ENCODE data around the gene CHST11. TPM values are rescaled to one million over a fixed set of nuclear protein-coding genes. Genes with fewer than 3 reads are reported as not detected.

The CHST11 gene
- total and polyA plus RNA-seq, 9 donors, result 4.0 to 39.9 (median 20.1) TPM

DNA sequence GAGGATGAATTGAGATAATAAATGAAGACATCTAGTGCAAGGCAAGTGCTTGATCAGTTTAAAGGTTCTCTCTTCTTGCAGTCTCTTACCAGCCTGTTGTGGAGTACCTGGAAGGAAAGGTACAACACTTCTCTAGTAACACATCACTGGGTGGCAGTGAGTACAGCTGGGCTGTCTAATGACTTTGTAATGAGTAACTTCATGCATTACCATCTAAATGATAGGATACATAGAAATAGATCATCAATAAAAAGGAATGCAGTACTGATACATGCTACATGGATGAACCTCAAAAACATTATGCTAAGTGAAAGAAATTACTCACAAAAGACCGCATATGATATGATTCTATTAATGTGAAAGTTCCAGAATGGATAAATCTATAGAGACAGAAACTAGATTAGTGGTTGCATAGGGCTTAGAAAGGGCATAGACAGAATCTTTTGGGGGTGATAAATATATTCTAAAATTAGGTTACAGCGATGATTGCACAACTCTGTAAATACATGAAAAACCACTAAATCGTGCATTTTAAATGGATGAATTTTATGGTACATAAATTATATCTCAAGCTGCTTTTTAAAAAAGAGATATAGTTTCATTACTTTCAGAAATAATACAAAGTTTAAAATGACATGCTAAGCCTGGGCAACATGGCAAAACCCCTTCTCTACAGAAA, 224.4 kb downstream of the CHST11 start:
- no peaks in the 10 kb centered on the region for H3K27me3 ChIP-seq
- no peak overlapping the region for H3K4me3 ChIP-seq
- H3K27ac ChIP-seq, result no peak overlapping the region
- H3K36me3 ChIP-seq, result no peaks in the 10 kb centered on the region
- intact Hi-C loops (cut with DNase I), result no loop called here
- no peaks in the 10 kb centered on the region for H3K9me3 ChIP-seq
- DNase-seq, result no peak
- no peaks in the 10 kb centered on the region for H3K4me1 ChIP-seq (ENCODE audit: insufficient read depth)
- TF ChIP-seq, protein P1, sequence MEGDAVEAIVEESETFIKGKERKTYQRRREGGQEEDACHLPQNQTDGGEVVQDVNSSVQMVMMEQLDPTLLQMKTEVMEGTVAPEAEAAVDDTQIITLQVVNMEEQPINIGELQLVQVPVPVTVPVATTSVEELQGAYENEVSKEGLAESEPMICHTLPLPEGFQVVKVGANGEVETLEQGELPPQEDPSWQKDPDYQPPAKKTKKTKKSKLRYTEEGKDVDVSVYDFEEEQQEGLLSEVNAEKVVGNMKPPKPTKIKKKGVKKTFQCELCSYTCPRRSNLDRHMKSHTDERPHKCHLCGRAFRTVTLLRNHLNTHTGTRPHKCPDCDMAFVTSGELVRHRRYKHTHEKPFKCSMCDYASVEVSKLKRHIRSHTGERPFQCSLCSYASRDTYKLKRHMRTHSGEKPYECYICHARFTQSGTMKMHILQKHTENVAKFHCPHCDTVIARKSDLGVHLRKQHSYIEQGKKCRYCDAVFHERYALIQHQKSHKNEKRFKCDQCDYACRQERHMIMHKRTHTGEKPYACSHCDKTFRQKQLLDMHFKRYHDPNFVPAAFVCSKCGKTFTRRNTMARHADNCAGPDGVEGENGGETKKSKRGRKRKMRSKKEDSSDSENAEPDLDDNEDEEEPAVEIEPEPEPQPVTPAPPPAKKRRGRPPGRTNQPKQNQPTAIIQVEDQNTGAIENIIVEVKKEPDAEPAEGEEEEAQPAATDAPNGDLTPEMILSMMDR (IDR thresholded peaks at IDR 0.05), result no peak
- TF ChIP-seq EP300 (IDR thresholded peaks at IDR 0.05) (no peak), POLR2A (IDR thresholded peaks at IDR 0.05) (no peak)
- 63 to 77% (median 75%) methylated on average over 3 of the region's 3 CpGs for whole genome bisulfite sequencing, 3 donors

DNA sequence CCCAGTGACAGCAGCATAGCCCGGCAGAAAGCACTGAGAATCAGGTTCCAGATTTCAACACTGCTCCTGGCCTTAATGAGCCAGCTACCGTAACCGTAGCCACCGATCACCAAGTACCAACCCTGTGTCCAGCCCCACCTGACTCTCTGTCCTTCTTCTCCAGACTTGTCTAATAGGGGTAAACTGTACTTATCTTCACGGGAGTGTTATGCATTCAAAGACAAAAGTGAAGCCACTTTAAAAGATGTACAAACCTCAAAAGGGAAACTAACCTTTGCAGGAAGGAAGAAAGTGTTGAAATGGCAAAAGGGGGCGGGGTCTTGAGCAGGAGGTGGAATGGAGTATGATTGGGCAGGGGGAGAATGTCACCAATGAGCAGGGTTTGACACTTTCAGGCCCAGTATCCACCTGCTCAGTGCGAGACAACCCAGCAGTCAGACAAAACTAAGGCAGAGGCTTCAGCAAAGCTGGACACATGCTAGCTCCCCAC, 226.1 kb downstream of the CHST11 start:
- WGBS, 3 donors, result 88 to 92% (median 91%) methylated on average over 7 of the region's 7 CpGs

DNA sequence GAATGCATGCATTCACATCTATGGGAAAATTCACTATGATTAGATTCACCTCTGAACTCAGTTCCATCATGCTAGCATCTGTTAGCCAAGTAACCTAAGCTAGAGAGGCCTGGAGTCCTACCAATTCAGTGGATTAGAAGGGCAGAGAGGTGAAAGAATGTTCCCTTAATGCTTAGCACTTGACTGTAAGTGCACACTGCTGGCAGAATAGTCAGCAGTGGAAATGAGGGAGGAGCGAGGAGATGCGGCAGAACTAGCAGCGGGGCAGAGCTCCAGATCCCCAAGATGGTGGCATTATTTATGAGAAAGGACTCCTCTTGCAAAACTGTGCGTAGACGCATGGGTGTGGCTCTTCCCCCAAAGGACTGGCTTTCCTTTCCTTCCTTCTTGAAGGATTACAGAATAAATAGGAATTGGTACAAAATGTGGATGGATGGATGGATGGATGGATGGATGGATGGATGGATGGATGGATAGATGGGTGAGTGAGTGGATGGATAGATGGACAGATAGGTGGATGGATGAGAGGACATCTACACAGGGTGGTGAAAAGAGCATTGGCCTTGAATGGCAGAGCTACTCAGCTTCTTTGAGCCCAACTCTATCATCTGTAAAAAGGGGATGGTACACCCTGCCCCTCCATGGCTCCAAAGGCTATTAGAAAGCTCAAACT, 227.2 kb downstream of the CHST11 start:
- Histone ChIP-seq H3K9me3 (no peaks in the 10 kb centered on the region), H3K27me3 (no peaks in the 10 kb centered on the region), H3K27ac (no peak overlapping the region), H3K36me3 (no peaks in the 10 kb centered on the region), H3K4me1 (ENCODE audit: insufficient read depth) (no peaks in the 10 kb centered on the region), H3K4me3 (no peak overlapping the region)
- 70 to 88% (median 73%) methylated on average over 5 of the region's 5 CpGs for WGBS, 3 donors
- intact Hi-C loops (cut with DNase I), result no loop called here
- TF ChIP-seq EP300 (IDR thresholded peaks at IDR 0.05) (no peak), POLR2A (IDR thresholded peaks at IDR 0.05) (no peak)
- TF ChIP-seq, protein P1 (IDR thresholded peaks at IDR 0.05), result no peak
- no peak for DNase-seq

More for the DNA sequence above, 226.1 kb downstream of the CHST11 start:
- H3K9me3 ChIP-seq, result no peaks in the 10 kb centered on the region
- no peaks in the 10 kb centered on the region for H3K27me3 ChIP-seq
- no peaks in the 10 kb centered on the region for H3K36me3 ChIP-seq
- no peak for TF ChIP-seq EP300 (IDR thresholded peaks at IDR 0.05)
- TF ChIP-seq, protein P1 (IDR thresholded peaks at IDR 0.05), result no peak
- TF ChIP-seq POLR2A (IDR thresholded peaks at IDR 0.05), result no peak
- no peaks in the 10 kb centered on the region for H3K4me1 ChIP-seq (ENCODE audit: insufficient read depth)
- intact Hi-C loops (cut with DNase I), result no loop called here
- no peak overlapping the region for H3K27ac ChIP-seq
- DNase-seq, result no peak
- H3K4me3 ChIP-seq, result no peak overlapping the region

DNA sequence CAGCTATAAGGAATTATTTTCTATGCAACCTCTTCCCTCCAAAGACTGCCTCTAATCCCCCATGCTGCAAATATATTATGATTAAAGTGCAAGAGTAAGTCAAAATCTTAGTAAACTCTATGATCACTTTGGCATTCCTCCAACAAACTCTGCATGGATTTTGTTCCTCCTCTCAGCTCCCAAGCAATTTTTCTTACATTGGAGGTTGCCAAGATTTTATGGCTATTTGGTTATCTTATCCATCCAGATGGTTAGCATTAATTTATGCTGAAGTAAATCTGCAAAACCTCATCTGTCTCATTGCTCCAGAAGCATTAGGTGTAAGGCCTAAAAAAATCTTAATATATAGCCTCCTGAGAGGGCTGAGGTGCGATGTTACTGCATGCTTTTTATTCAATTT, 228.1 kb downstream of the CHST11 start:
- intact Hi-C loops (cut with DNase I), result no loop called here
- Histone ChIP-seq H3K4me1 (ENCODE audit: insufficient read depth) (no peaks in the 10 kb centered on the region), H3K27me3 (no peaks in the 10 kb centered on the region), H3K27ac (no peak overlapping the region), H3K36me3 (no peaks in the 10 kb centered on the region), H3K9me3 (no peaks in the 10 kb centered on the region), H3K4me3 (no peak overlapping the region)
- TF ChIP-seq EP300 (IDR thresholded peaks at IDR 0.05), result no peak
- TF ChIP-seq POLR2A (IDR thresholded peaks at IDR 0.05), result no peak
- TF ChIP-seq, protein P1 (IDR thresholded peaks at IDR 0.05), result no peak
- 69 to 97% (median 94%) methylated on average over 1 of the region's 1 CpG for WGBS, 3 donors
- no peak for DNase-seq

All from ovary (tissue), 9 donors.